Ovary (tissue), 3 donors: Measurements from ENCODE around the gene BMP2K.

Experiments
- EP300 ChIP-seq: sonication (generic); formaldehyde crosslinking; IDR thresholded peaks from one replicate; pipeline ENCODE4 v1.6.1; 2017; ENCODE audit warnings: antibody characterized with exemption
- TF ChIP-seq, protein P1 (sequence below), 3 donors: fragments of 450-650 bp in 2 of 3; fragments of 200-600 bp in 1 of 3; IDR thresholded peaks; one replicate each; pipeline versions ENCODE4 v1.5.1 to v1.8.0; 2016 to 2022; ENCODE audit warnings: antibody characterized with exemption in 3 of 3, mild to moderate bottlenecking in 1 of 3
- donor health status: DM: no; HTN: no; CAD: no.

GRCh38 chr4:78938474-78938867, 162.3 kb downstream of the BMP2K start:
- TF ChIP-seq, protein P1, sequence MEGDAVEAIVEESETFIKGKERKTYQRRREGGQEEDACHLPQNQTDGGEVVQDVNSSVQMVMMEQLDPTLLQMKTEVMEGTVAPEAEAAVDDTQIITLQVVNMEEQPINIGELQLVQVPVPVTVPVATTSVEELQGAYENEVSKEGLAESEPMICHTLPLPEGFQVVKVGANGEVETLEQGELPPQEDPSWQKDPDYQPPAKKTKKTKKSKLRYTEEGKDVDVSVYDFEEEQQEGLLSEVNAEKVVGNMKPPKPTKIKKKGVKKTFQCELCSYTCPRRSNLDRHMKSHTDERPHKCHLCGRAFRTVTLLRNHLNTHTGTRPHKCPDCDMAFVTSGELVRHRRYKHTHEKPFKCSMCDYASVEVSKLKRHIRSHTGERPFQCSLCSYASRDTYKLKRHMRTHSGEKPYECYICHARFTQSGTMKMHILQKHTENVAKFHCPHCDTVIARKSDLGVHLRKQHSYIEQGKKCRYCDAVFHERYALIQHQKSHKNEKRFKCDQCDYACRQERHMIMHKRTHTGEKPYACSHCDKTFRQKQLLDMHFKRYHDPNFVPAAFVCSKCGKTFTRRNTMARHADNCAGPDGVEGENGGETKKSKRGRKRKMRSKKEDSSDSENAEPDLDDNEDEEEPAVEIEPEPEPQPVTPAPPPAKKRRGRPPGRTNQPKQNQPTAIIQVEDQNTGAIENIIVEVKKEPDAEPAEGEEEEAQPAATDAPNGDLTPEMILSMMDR (IDR thresholded peaks at IDR 0.05), result no peak
- no peak for TF ChIP-seq EP300
